GM19099 (cell line): ENCODE data around the gene PROKR2.

Experiments used
- POLR2A ChIP-seq: IDR thresholded peaks from 3 replicates; pipeline ENCODE4 v1.6.1; 2011; ENCODE audit warnings: low read depth; ENCODE audit not compliant: insufficient read length; ENCODE audit errors: extremely low read depth

PROKR2 gene

GRCh38 chr20:5313916-5314315 lies 2.8 kb downstream of the PROKR2 start:
- TF ChIP-seq POLR2A: no peak

- TF ChIP-seq POLR2A: no peak
Observed at GRCh38 chr20:5312518-5312917, 4.2 kb downstream of the PROKR2 start.

GRCh38 chr20:5309971-5310370 lies 6.8 kb downstream of the PROKR2 start:
- no peak for TF ChIP-seq POLR2A

GRCh38 chr20:5298811-5299210 lies 17.9 kb downstream of the PROKR2 start:
- TF ChIP-seq POLR2A: no peak

GRCh38 chr20:5297280-5298004 lies 19.3 kb downstream of the PROKR2 start:
- TF ChIP-seq POLR2A: no peak

- TF ChIP-seq POLR2A: no peak
Observed at GRCh38 chr20:5290596-5290995, 26.2 kb downstream of the PROKR2 start.

GRCh38 chr20:5282561-5282960 lies 34.2 kb downstream of the PROKR2 start:
- TF ChIP-seq POLR2A: no peak

GRCh38 chr20:5279661-5280060 lies 37.1 kb downstream of the PROKR2 start:
- no peak for TF ChIP-seq POLR2A

GRCh38 chr20:5272268-5272667 lies 44.5 kb downstream of the PROKR2 start:
- TF ChIP-seq POLR2A: no peak

GRCh38 chr20:5270603-5271002 lies 46.2 kb downstream of the PROKR2 start:
- TF ChIP-seq POLR2A: no peak

GRCh38 chr20:5268449-5268848 lies 48.3 kb downstream of the PROKR2 start:
- TF ChIP-seq POLR2A: no peak

GRCh38 chr20:5267092-5267491 lies 49.7 kb downstream of the PROKR2 start:
- TF ChIP-seq POLR2A: no peak
